GM12892 (cell line): ENCODE data around the gene CDH6.

Experiments
- POLR2A ChIP-seq: IDR thresholded peaks from 2 replicates; pipeline ENCODE4 v1.6.1; 2011; ENCODE audit warnings: low read depth, low read length, control low read depth
- POLR2AphosphoS5 ChIP-seq: IDR thresholded peaks from 2 replicates; pipeline ENCODE4 v1.6.1; 2011; ENCODE audit warnings: low read depth, low read length, control low read depth

DNA sequence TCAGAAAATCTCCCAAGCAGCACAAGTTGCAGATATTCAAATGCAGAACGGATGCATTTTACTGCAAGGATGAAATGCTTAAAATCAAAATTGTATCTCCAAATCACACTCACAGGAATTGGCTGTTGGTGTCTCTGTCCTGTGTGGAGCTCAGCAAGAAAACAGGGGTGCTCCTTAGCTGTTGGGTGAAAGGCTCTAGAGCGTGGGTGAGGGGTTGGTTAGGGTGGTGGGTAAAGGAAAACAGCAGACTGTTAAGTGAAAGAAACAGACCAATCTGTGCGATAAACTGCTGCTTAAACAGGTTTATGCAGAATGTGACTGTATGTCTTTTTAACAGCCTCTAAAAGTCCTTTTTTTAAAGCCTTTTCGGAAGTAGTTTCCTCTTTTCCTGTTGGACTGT, 19.8 kb downstream of the CDH6 start:
- TF ChIP-seq POLR2AphosphoS5 = no peak
- no peak for TF ChIP-seq POLR2A
